ENCODE data around the gene GRAPL.
A peak's percentile ranks its signal among the peaks of the same experiment; 100 is the strongest.
"Not testable (repeated sequence)": the region's sequence is repeated elsewhere in the genome, so short reads cannot be mapped to it uniquely, and the experiment has no call there.

Gene GRAPL

GRCh38 chr17:19127148-19127980 is at the start of gene GRAPL:
GRAPL (plus strand) TSS chr17:19127589; CDS start chr17:19127620, 31 bp downstream.
- not testable (repeated sequence) for H3K27ac Mint-ChIP-seq; H3K4me1 Mint-ChIP-seq; H3K4me3 Mint-ChIP-seq; H3K36me3 Mint-ChIP-seq; H3K27me3 Mint-ChIP-seq; DNase-seq (ENCODE audit: low spot score in 2 of 2); H3K9me3 Mint-ChIP-seq
- peak; percentile 50 for ATAC-seq (ENCODE audit: low read depth)

GRCh38 chr17:19088804-19089685 is 38.3 kb upstream of the GRAPL start:
- H3K4me1 Mint-ChIP-seq; H3K27ac Mint-ChIP-seq; DNase-seq (ENCODE audit: low spot score in 2 of 2); H3K4me3 Mint-ChIP-seq; H3K9me3 Mint-ChIP-seq; H3K27me3 Mint-ChIP-seq; H3K36me3 Mint-ChIP-seq: not testable (repeated sequence)
- peak; percentile 45 for ATAC-seq (ENCODE audit: low read depth)

DNA sequence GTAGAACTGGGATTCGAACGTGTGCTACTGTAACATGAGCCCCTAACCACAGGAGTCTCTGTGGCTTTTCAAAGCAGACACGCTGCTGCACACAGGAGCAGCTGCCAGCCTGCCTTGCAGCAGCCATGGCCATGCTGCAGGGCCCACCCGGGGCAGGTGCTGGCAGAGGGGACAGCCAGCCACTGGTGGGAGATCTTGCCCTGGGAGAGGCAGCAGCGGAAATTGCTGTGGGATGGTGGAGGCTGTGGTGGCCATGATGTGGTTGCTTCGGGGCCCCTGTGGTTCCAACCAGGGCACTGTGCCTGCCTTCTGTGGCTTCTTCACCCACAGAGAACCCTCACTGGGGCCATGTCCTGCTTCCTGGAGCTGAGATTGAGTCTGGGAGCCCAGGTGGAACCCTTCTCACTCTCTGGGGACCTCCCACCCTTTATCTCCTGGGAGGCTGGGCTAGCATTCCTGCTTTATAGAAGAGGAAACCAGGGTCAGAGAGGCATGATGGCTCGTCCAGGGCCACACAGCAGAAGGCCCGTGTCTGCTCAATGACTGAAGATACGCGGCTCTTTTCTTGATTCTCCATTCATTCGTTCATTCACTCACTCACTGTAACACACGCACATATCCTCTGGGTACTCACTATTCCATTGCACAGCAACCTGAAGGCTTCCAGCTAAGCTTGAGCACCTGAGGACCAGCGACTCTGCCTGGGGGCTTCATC is 37.2 kb upstream of the GRAPL start:
- ATAC-seq (ENCODE audit: low read depth), result peak; percentile 72

GRCh38 chr17:19092737-19093683 is 34.4 kb upstream of the GRAPL start:
- H3K27ac Mint-ChIP-seq; H3K36me3 Mint-ChIP-seq; H3K27me3 Mint-ChIP-seq; H3K9me3 Mint-ChIP-seq; ATAC-seq (ENCODE audit: low read depth); H3K4me3 Mint-ChIP-seq; H3K4me1 Mint-ChIP-seq: not testable (repeated sequence)
- DNase-seq (ENCODE audit: low spot score in 2 of 2), result peak in 1 of 2 donors; percentile 2

More for the DNA sequence above, 37.2 kb upstream of the GRAPL start:
- not testable (repeated sequence) for H3K36me3 Mint-ChIP-seq; H3K4me1 Mint-ChIP-seq; DNase-seq (ENCODE audit: low spot score in 2 of 2); H3K27me3 Mint-ChIP-seq; H3K4me3 Mint-ChIP-seq; H3K27ac Mint-ChIP-seq; H3K9me3 Mint-ChIP-seq

- not testable (repeated sequence) for H3K27ac Mint-ChIP-seq; H3K4me1 Mint-ChIP-seq; ATAC-seq (ENCODE audit: low read depth); H3K27me3 Mint-ChIP-seq; H3K9me3 Mint-ChIP-seq; H3K36me3 Mint-ChIP-seq; H3K4me3 Mint-ChIP-seq
- DNase-seq (ENCODE audit: low spot score in 2 of 2), result peak in 1 of 2 donors; percentile 18
Measured at GRCh38 chr17:19093684-19094438, 33.5 kb upstream of the GRAPL start.

- not testable (repeated sequence) for H3K4me1 Mint-ChIP-seq; H3K4me3 Mint-ChIP-seq; H3K36me3 Mint-ChIP-seq; H3K27ac Mint-ChIP-seq; H3K27me3 Mint-ChIP-seq; DNase-seq (ENCODE audit: low spot score in 2 of 2); ATAC-seq (ENCODE audit: low read depth); H3K9me3 Mint-ChIP-seq
Measured at GRCh38 chr17:19108517-19108916, 18.9 kb upstream of the GRAPL start.

GRCh38 chr17:19110189-19111097 is 16.9 kb upstream of the GRAPL start:
- not testable (repeated sequence) for H3K27me3 Mint-ChIP-seq; H3K4me3 Mint-ChIP-seq; H3K36me3 Mint-ChIP-seq; H3K27ac Mint-ChIP-seq; H3K9me3 Mint-ChIP-seq; DNase-seq (ENCODE audit: low spot score in 2 of 2); H3K4me1 Mint-ChIP-seq
- ATAC-seq (ENCODE audit: low read depth), result peak; percentile 61

DNA sequence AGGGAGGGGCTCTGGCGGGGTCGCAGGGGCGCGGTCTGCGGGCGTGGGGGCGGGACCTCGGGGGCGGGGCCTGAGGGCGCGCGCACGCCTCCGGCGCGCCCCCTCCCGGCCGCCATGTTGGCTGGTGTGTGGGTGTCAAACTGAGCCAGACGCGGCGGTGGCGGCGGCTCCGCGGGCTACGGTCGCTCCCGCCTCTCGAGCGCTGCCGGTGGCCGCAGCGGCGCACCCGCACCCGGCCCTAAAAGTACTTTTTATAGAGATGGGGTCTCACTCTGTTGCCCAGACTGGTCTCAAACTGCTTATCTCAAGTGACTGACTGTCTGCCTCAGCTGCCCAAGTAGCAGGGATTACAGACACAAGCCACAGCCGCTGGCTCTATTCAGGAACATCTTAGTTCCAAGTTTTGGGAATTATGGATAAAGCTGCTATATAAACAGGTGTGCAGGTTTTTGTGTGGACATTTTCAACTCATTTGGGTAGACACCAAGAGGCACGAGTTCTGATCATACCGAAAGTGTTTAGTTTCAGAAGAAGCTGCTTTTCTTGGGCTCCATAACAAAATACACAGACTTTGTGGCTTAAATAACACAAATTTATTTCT is 16.2 kb upstream of the GRAPL start:
- peak; percentile 68 to 97 for DNase-seq (ENCODE audit: low spot score in 2 of 2)
- H3K4me1 Mint-ChIP-seq, H3K9me3 Mint-ChIP-seq, H3K36me3 Mint-ChIP-seq, H3K27me3 Mint-ChIP-seq: not testable (repeated sequence)
- ATAC-seq (ENCODE audit: low read depth), result peak; percentile 74
- Mint-ChIP-seq H3K27ac (peak overlapping the region; percentile 47), H3K4me3 (peak overlapping the region; percentile 70)

GRCh38 chr17:19111801-19112458 is 15.5 kb upstream of the GRAPL start:
- ATAC-seq (ENCODE audit: low read depth) (peak; percentile 2), DNase-seq (ENCODE audit: low spot score in 2 of 2) (peak; percentile 57 to 76)
- not testable (repeated sequence) for H3K4me3 Mint-ChIP-seq, H3K36me3 Mint-ChIP-seq, H3K9me3 Mint-ChIP-seq, H3K27ac Mint-ChIP-seq, H3K4me1 Mint-ChIP-seq, H3K27me3 Mint-ChIP-seq

DNA sequence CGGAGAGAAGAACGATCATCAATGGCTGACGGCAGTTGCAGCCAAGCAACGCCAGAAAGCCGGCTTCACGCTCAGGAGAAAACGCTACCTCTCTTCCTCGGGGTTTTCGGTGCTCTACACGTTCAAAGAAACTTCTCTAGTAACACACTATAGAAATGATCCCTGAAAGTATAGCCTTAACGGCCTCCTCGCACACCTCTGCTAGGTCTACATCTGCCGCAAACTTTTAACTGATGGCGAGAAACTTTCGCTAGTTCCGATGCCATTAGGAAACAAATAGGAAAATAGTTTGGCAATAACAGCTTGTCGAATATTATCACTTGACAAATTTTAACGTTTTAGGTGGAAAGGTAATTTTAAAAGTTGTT is 14.9 kb upstream of the GRAPL start:
- not testable (repeated sequence) for H3K36me3 Mint-ChIP-seq; H3K4me1 Mint-ChIP-seq; H3K27ac Mint-ChIP-seq; H3K27me3 Mint-ChIP-seq; H3K9me3 Mint-ChIP-seq; H3K4me3 Mint-ChIP-seq; DNase-seq (ENCODE audit: low spot score in 2 of 2); ATAC-seq (ENCODE audit: low read depth)

DNA sequence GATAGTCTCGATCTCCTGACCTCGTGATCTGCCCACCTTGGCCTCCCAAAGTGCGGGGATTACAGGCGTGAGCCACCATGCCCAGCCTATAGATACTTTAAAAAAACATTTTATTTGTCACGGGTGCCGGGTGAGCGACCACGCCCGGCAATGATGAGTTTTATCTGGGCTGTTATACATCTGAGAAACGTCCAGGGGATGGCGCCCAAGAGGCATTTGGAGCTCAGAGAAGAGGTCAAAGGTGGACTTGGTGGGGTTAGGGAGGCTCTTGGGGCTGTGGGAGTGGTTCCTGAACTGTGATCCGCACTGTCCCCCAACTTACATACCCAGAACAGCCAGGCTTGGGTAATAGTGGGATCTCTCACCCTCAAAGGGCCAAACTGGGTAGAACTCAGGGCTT is 8.7 kb upstream of the GRAPL start:
- not testable (repeated sequence) for H3K27me3 Mint-ChIP-seq; H3K9me3 Mint-ChIP-seq; H3K27ac Mint-ChIP-seq; H3K36me3 Mint-ChIP-seq; DNase-seq (ENCODE audit: low spot score in 2 of 2); H3K4me1 Mint-ChIP-seq; H3K4me3 Mint-ChIP-seq
- ATAC-seq (ENCODE audit: low read depth), result peak; percentile 92

Measured in memory B cell (primary cell).